NB4 (cell line): ENCODE measurements around the gene MAP7D2.

Experiments
- DNase-seq: peaks from one replicate; pipeline ENCODE4 v3.0.0; 2010; ENCODE audit warnings: low read depth
- H3K4me3 ChIP-seq: one replicate; pipeline ENCODE4 v1.5.1; 2011; ENCODE audit warnings: mild to moderate bottlenecking, low read depth, low read length, moderate library complexity
- MYC ChIP-seq: IDR thresholded peaks from 2 replicates; pipeline ENCODE4 v1.6.1; 2011; ENCODE audit warnings: low read depth, low read length
- POLR2A ChIP-seq: IDR thresholded peaks from 2 replicates; pipeline ENCODE4 v1.6.1; 2011; ENCODE audit warnings: mild to moderate bottlenecking; ENCODE audit not compliant: insufficient read length; ENCODE audit errors: extremely low read depth
- TF ChIP-seq, protein P1 (sequence below): IDR thresholded peaks from 2 replicates; pipeline ENCODE4 v1.6.1; 2011; ENCODE audit warnings: low read depth, low read length
- TF ChIP-seq, protein P2 (sequence below): IDR thresholded peaks from one replicate; pipeline ENCODE4 v1.5.1; 2012; ENCODE audit warnings: low read depth, low read length

MAP7D2 gene

DNA sequence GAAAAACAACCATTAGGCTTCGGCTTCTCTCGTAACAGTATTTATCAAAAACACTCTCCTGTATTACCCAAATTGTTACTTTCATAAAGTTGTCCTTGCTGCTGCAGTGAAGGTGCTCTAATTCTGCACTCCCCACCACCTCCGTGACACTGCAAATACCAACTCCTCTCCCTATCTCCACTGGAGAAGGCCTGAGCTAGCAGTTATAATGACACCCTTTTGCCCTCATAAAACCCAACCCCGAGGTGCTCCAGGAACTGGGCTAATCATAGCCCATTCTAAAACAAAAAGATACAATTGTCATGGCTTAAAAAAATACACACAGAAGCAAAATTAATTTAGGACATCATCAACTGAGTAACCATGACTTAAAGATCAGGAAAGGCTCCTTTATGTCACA, 59.2 kb downstream of the MAP7D2 start:
- DNase-seq: no peak
- no peak overlapping the region for H3K4me3 ChIP-seq
- no peak for TF ChIP-seq POLR2A
- TF ChIP-seq, protein P1, sequence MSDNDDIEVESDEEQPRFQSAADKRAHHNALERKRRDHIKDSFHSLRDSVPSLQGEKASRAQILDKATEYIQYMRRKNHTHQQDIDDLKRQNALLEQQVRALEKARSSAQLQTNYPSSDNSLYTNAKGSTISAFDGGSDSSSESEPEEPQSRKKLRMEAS: no peak

DNA sequence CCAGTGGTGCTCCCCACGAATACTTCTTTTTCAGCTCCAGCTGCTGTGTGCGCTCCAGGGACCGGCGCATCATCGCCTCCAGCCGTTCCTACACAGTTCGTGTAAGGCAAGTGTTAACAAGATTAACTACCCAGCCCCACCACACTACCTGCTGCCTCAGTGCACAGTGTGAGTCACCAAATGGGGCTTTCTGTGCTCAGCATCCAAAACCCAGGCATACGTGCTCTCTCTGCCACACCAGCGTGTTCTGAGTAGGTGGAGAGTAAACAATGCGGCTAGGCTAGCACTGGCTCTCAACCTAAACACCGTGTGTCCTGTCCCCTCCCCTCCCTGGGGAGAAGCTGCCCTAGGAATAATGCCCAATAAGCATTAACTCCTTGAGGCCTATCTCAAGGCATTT, 60.0 kb downstream of the MAP7D2 start:
- no peak for DNase-seq
- no peak for TF ChIP-seq MYC
- TF ChIP-seq POLR2A: no peak
- TF ChIP-seq, protein P1: no peak
- TF ChIP-seq, protein P2, sequence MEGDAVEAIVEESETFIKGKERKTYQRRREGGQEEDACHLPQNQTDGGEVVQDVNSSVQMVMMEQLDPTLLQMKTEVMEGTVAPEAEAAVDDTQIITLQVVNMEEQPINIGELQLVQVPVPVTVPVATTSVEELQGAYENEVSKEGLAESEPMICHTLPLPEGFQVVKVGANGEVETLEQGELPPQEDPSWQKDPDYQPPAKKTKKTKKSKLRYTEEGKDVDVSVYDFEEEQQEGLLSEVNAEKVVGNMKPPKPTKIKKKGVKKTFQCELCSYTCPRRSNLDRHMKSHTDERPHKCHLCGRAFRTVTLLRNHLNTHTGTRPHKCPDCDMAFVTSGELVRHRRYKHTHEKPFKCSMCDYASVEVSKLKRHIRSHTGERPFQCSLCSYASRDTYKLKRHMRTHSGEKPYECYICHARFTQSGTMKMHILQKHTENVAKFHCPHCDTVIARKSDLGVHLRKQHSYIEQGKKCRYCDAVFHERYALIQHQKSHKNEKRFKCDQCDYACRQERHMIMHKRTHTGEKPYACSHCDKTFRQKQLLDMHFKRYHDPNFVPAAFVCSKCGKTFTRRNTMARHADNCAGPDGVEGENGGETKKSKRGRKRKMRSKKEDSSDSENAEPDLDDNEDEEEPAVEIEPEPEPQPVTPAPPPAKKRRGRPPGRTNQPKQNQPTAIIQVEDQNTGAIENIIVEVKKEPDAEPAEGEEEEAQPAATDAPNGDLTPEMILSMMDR: no peak
- no peak overlapping the region for H3K4me3 ChIP-seq

DNA sequence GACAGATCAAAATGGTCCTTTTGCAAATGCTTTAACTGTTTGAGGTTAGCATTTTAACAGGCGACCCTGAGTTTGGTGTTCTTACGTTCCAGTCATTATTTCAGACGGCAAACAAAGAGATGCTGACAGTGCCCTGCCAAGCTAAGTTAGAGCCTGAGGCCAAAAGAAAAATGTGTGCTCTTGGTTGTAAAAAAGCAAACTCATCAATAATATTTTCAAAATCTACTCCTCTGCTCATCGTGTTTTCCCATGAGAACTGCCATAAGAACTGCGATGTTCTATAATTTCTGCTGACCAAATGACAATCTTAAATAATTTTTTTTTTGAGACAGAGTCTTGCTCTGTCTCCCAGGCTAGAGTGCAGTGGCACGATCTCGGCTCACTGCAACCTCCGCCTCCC, 63.2 kb downstream of the MAP7D2 start:
- TF ChIP-seq MYC: no peak
- TF ChIP-seq, protein P2: no peak
- H3K4me3 ChIP-seq: no peak overlapping the region
- no peak for DNase-seq

DNA sequence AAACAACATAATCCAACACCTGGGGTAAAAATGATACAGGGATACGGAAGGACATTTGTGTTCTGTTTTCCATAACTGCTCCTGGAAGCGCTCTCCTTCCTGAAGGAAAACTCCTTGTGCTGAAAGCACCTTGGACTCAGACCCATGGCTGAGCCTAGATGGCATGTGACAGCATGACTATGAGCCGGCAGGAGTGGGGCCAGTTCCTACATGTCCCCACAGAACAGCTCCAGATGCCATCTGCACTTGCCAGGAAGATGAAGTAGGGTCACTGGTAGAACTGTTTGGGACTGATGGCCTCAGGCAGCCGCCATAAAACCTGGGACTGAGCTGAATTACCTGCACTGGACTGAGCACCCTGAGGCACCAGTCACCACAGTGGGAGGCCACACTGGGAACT, 69.8 kb downstream of the MAP7D2 start:
- TF ChIP-seq POLR2A (no peak), MYC (no peak)
- TF ChIP-seq, protein P1: no peak
- TF ChIP-seq, protein P2: no peak
- no peak overlapping the region for H3K4me3 ChIP-seq

DNA sequence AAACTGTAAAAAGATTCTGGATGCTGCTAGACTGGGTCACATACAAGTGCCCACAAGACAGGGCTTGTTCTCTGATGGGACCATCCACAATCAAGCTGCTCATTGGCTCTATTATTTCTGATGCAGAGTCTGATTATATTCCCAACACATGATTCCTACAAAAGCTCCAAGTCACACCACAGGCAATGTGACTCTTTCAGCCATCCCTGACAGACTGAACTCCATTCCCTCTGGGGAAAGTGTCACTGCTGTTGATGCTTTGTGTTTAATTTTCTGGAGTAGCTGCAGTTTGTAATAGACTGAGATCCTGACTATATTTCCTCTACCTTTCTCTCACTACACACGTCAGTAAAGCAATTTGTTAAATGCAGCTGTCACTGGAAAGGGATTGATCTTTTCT, 70.5 kb downstream of the MAP7D2 start:
- H3K4me3 ChIP-seq: no peak overlapping the region
- TF ChIP-seq MYC (no peak), POLR2A (no peak)
- TF ChIP-seq, protein P2: no peak
- TF ChIP-seq, protein P1: no peak
- no peak for DNase-seq

More for the DNA sequence above, 69.8 kb downstream of the MAP7D2 start:
- DNase-seq: no peak

DNA sequence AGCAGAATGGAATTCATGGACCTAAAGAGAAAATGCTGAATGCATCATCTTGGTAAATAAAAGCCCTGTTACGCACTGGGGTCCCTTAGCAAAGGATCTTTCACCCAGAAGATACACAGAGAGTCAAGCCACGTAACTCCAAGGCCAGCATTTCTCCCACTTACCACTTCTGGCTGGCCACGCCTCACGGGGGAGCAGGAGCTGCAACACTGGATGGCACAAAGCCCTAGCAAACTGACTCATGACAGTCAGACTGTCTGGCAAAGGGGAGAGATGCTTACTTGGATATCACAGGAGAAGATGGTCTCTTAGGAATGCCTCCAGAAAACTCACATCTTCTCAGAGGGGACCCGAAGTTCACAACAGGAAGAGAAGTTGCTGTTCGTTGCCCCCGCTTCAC, 74.5 kb downstream of the MAP7D2 start:
- TF ChIP-seq POLR2A: no peak
- TF ChIP-seq, protein P1: no peak
- TF ChIP-seq MYC: no peak
- TF ChIP-seq, protein P2: no peak
- H3K4me3 ChIP-seq: no peak overlapping the region
- DNase-seq: no peak
